ENCODE data around the gene GNA15.

GNA15 gene

GRCh38 chr19:3120611-3121276 lies 15.1 kb upstream of the GNA15 start:
- TF ChIP-seq, protein P1, sequence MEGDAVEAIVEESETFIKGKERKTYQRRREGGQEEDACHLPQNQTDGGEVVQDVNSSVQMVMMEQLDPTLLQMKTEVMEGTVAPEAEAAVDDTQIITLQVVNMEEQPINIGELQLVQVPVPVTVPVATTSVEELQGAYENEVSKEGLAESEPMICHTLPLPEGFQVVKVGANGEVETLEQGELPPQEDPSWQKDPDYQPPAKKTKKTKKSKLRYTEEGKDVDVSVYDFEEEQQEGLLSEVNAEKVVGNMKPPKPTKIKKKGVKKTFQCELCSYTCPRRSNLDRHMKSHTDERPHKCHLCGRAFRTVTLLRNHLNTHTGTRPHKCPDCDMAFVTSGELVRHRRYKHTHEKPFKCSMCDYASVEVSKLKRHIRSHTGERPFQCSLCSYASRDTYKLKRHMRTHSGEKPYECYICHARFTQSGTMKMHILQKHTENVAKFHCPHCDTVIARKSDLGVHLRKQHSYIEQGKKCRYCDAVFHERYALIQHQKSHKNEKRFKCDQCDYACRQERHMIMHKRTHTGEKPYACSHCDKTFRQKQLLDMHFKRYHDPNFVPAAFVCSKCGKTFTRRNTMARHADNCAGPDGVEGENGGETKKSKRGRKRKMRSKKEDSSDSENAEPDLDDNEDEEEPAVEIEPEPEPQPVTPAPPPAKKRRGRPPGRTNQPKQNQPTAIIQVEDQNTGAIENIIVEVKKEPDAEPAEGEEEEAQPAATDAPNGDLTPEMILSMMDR (IDR thresholded peaks at IDR 0.05), result no peak

DNA sequence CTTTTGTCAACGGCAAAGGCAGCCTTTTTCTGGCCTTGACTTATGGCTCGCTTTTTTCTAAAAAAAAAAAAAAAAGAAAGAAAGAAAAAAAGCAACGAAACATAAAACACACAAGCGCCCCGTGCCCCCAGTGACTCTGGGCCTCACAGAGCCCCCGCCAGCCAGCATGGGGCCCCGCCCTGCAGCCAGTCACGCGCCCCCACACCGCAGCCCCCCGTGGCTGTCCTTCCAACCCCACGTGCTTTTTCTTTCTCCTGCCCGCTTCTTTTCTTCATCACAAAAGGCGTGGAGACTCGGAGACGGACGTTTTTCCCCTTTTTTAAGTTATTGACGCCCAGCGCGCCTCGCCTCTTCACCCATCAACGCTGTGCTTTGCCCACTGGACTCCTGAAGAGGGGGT lies 14.4 kb upstream of the GNA15 start:
- TF ChIP-seq, protein P1 (IDR thresholded peaks at IDR 0.05), result no peak

- TF ChIP-seq, protein P1 (IDR thresholded peaks at IDR 0.05), result no peak
These were observed 13.9 kb upstream of the GNA15 start for GRCh38 chr19:3121821-3122511.

- TF ChIP-seq, protein P1 (IDR thresholded peaks at IDR 0.05), result no peak
These were observed 13.3 kb upstream of the GNA15 start for GRCh38 chr19:3122512-3122870.

- TF ChIP-seq, protein P1 (IDR thresholded peaks at IDR 0.05), result no peak
These were observed 12.6 kb upstream of the GNA15 start for GRCh38 chr19:3123088-3123721.

GRCh38 chr19:3123956-3124355 lies 11.9 kb upstream of the GNA15 start:
- TF ChIP-seq, protein P1 (IDR thresholded peaks at IDR 0.05), result no peak

- TF ChIP-seq, protein P1 (IDR thresholded peaks at IDR 0.05), result no peak
These were observed 11.2 kb upstream of the GNA15 start for GRCh38 chr19:3124630-3125029.
